ENCODE results near the gene SMLR1.
A peak's percentile ranks its signal among the peaks of the same experiment; 100 is the strongest.

Gene SMLR1

DNA sequence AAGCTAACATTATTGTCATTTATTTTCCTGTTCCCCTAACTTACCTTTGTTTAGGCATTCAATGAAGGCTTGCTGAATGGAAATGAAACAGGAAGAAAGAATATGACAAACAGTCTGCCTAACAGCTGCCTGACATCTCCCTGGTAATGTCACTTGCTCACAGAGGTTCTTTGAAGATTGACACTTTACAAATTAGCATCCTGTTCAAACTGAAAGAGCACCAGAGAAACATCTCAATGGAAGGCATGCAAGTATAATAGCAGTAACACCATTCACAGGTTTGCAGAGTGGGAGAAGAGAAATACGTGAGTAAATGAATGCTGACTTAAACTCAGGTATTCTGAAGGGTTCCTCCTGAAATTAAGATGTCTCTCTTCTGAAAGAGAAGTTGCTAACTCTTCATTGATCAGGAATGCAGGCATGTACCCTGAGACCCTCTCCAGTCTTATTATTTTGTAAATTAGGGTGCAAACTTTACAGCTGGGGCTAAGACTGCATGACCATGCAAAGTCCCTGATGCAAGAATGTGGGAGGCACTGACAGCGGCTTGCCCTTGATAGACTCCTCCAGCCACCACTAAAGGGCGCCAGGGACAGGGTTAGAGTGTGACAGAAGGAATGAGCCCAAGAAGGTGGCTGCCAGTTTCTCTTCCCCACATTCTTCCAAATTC is 1.3 kb upstream of the SMLR1 start:
- no peak for DNase-seq

DNA sequence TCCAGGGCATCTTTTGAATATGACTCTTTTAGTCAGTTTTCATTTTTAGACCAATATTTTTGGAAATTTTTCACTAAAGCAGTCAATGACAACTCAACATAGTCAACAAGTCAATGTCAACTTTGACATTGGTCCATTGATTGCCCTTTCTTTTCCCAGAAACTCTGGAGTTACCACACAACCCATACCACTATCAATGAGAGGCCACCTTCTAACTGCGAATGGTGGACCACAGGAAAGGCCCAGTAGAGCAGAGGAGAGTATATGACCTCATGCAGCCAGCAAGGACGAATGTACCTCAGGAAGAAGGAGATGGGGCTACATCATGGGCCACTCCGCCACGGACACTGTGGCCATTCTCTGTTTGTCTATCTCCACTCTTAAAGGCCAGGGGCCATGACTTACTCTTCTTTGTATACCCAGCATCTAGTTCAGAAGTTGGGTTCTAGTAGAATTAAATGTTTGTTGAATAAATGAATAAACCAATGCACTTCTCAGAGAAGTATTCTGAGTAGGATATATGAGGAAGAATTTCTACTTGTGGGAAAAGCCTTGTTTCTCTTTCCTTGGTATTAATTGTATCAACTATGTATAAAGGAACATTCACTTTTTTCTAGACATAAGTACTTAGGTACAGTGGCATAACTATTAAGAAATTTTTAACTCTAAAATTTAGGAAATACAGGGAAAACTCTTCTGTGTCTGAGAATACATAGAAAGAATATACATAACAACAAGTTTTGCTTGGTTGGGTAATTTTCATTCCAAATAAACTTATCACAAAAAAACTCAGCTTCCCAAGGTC is 562 bp upstream of the SMLR1 start:
- DNase-seq = no peak

DNA sequence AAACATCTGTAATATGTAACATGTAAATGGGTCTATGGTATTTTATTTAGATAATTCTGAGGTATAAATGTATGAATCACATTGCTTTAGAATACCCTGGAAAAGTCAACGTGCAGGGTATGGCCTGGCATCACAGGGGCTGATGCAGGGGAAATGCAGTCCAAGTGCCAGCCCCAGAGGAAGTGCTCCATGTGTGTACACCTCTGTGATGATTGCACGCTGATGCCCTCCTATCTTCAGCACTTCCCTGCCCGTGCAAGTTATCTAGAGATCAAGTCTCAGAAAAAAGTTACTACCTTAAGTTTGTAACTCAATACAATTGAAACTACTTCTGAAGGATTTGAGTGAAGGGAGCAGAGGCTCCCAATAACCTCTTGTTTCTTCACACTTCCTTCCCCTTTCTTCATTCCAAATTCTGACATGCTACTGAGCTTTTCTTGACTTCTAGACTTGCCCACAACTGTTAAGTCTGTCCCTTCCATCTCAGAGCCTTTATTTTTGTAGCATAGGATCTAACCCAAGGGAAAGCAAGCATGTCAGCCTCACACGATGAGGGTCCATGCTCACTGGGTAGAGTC is 2.2 kb downstream of the SMLR1 start:
- DNase-seq = no peak

DNA sequence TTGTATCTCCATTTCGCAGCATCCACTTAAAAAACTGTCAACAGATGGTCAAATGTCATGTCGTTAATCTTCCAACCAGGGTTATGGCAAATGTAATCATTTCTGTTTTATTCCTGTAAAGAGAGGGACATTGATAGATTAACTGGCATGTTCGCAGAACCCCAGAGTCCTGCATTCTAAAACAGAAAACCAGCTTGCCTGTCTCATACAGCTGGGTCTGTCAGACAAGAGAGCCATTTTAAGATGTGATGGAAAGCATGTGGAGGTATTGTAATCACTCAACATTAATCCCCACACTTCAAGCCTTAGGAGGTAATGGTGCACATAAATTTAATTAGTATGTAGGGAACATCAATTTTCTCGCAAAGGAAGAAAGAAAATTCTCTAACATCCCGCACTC is 4.4 kb downstream of the SMLR1 start:
- DNase-seq = no peak

- no peak for DNase-seq
These were observed 6.4 kb downstream of the SMLR1 start for GRCh38 chr6:130833569-130833968.

DNA sequence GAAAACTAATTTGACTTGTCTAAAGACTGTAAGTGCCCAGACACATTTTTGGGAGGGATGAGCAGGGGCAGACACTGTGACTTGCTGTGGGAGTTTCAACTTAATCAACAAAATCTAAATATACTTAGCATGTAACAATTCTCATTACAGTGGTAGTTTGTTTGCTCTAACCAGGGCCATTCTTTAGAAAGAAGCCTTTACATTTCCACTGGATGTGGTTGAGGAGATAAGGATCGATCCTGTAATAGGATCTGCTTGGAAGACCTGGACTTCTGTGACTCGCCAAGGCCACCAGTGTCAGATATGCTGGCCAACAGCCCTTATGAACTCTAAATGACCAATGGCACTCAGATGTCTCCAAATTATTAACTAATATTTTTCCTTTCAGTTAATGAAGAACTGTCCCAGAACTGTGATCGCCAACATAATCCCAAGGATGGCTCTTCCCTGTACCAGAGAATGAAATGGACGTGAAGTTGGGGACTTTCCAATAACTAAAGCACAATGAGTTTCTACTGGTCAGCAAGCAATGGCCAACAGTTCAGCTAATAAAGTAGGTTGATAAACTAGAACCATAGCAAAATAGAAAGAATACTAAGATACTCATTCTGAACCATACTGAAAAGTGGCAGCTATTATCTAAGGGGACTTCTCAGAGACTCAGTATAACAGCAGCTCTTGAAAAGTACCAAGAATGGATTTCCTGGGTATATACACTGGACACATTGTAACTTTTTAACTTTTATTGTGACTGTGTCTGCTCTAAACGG is 7.5 kb downstream of the SMLR1 start:
- DNase-seq = no peak

DNA sequence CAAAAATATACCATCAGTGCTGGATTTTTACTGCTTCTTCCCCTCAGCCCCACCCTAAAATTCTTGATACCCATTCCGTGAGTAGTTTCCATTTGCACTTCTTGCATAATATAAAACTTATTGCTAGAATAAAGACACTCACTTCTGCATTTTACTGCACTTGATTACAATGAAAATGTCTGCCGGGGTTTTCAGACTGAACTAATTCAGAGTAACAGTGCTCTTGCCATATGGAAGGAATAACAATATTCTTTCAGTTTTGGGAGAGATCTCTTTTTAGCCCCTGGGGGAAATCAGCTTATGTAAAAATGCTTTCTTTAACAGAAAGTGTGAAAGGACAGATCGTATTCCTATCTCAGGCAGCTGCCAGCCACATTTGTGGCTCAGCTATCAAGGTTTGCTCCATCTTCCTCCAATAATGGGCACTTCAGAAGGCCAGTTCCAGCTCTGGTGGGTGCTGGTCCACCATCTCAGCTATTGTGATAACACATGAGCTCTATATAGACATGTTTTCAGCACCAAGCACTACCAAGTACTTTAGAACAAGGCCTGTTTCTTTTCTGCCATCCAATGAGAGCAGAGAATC is 8.9 kb downstream of the SMLR1 start:
- DNase-seq = no peak

- DNase-seq = no peak
These were observed 9.9 kb downstream of the SMLR1 start for GRCh38 chr6:130837067-130837466.

GRCh38 chr6:130838250-130838860 is 11.1 kb downstream of the SMLR1 start:
- no peak for DNase-seq

GRCh38 chr6:130838951-130839350 is 11.7 kb downstream of the SMLR1 start:
- DNase-seq = no peak

- no peak for DNase-seq
These were observed 12.2 kb downstream of the SMLR1 start for GRCh38 chr6:130839379-130839778.

- DNase-seq = no peak
These were observed 12.8 kb downstream of the SMLR1 start for GRCh38 chr6:130840050-130840449.

DNA sequence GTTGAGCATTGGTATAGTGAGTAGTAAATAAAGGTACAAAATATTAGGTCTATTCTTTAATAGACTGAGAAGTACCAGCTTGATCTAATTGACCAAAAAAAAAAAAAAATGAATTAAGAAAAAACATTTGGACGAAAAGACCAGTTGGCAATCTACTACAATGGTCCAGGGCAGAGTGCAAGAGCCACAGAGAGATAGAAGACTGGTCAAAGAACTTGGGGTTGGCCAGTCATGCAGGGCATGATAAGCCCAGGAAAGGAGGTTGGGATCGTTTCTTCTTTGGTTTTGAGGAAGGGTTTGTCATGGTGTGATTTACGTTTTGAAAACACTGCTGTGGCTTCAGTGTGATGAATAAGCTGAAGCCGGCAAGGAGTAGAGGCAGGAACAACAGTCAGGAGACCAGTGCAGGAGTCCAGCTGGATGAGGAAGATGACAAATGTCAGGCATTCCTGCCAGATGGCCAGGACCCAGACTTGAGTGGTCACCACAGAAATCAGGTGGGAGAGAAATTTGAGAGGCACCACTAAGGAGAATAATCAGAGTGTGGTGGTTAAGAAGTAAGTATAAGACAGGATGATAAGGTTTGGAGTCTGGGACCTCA is 14.0 kb downstream of the SMLR1 start:
- no peak for DNase-seq

DNA sequence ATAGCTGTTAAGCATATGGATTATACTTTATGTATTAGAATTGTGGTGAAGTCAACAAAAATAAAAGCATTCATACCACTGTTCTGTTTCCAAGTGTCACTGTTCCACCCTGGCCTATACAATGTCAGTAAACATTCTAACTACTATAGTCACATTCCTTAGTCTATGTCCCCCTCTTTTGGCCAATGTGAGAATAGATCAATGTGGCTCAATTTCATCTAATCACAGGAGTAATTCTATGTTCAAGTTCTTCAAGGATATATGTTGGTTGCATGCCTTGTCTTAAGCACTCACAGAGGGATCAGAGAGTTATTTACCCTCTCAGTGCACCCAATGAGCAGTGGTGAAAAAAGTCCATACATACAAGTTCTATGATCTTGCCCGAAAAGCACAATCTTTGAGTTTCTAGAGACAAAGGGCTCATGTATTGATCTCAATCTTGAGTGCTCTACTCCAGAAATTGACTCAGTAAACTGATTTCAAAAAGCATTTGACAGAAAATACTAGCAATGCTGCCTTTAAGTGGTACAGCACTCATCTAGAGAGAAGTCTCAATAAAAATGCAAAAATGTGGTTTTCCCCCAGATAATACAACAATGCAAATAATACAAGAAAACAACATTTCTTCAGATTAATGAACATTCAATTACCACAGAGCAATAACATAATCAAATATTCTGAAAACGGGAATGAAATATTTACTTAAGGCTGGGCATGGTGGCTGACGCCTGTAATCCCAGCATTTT is 16.5 kb downstream of the SMLR1 start:
- DNase-seq = peak; percentile 3 to 57

DNA sequence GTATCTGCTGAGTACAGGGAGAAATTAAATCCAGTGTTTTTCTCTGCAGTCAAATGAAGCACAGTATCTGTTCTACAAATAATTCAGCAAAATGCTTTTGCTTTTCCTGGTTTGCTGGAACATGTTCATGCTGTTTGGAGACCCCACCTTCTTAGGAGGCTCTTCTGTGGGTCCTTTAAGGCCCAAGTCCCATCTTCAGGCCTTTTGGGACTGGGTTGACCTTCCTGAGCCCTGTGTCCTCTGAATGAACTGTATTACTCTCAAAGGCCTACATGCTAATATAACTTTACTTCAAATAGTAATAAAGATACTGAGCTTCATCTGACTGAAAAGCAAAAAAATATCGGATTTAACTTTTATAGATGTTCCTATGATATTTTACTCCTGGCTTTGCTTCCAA is 19.3 kb downstream of the SMLR1 start:
- no peak for DNase-seq

GRCh38 chr6:130847001-130847910 is 20.1 kb downstream of the SMLR1 start:
- no peak for DNase-seq

- DNase-seq = no peak
These were observed 21.7 kb downstream of the SMLR1 start for GRCh38 chr6:130848945-130849344.

DNA sequence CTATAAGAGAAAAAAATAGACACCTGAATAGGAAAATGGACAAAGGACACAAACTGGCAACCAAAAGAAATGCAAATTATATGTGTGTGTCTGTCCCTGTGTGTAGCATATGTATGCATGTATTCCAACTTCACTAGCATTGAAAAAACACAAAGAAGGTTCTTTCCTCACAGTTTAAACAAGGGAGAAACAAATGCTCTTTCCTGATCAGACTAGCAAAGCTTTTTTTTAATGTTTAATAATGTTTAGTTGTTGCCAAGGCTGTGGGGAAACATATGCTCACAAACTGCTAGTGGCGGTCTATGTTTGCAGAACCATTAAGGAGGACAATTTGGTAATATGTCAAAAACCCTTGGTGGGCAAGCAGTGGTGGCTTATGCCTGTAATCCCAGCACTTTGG is 22.4 kb downstream of the SMLR1 start:
- DNase-seq = no peak

DNA sequence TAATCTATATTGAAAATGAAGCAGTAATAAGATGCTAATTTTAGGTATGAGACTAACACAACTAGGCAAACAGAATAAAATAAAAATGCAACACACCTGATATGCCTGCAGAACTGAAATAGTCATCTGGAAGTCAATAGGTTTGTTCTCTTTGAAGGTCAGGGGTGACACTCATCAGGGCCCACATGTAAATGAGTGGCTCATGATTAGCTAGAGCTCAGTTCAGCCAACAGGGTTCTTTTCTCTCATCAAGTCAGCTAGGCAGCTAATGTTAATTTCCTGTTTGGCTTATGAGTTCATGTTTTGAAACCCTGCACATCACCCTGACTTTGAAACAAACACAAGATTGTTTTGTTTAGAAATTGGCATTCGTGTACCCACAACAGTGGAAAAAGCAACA is 23.8 kb downstream of the SMLR1 start:
- no peak for DNase-seq

GRCh38 chr6:130852844-130853554 is 25.8 kb downstream of the SMLR1 start:
- DNase-seq = no peak
